GM21825 (cell line): ENCODE data around the gene FLACC1.
"Not testable (repeated sequence)": the region's sequence is repeated elsewhere in the genome, so short reads cannot be mapped to it uniquely, and the experiment has no call there.

ENCODE experiments used
- ATAC-seq: cut with Tn5 transposase; IDR thresholded peaks from one replicate; pipeline ENCODE4 v1.9.1; 2021; ENCODE audit warnings: mild to moderate bottlenecking, moderate library complexity; ENCODE audit not compliant: unreplicated experiment

FLACC1 gene

DNA sequence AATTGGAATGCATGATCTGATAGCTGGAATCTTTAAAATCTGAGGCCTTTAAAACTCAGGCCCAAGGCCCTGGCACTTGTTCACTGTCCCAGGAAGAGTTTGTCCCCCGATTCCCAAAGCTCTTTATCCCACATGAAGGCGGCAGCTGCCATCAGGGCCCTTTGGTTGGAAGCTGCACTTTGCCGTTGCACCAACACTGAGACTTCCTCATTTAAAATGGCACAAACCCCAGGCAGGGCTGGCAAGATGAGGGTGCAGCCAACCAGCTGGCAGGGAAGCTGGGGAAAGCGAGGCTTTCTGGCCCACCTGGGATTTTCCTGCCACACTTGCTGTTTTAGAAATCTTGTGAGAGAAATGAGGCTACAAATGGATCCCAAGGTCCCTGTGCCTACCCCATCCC is 6.3 kb downstream of the FLACC1 start:
- ATAC-seq = no peak

DNA sequence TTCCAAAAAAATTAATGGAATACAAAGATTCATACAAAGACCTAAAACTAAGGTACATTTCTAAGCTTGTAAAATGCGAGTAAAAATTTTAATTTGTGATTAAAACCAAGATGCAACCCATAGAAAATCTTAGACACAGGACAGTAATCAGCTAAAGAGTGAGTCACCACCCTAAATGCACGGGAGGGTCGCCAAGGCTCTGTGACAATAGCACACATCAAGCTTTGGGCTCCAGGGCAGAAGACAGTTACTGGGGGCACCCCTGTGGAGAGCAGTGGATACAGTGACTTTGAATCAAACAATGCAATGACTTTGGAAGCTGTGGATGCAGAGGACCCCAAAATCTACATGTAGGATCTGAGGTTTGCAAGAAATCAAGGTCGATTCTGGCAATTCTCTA is 7.5 kb downstream of the FLACC1 start:
- no peak for ATAC-seq

DNA sequence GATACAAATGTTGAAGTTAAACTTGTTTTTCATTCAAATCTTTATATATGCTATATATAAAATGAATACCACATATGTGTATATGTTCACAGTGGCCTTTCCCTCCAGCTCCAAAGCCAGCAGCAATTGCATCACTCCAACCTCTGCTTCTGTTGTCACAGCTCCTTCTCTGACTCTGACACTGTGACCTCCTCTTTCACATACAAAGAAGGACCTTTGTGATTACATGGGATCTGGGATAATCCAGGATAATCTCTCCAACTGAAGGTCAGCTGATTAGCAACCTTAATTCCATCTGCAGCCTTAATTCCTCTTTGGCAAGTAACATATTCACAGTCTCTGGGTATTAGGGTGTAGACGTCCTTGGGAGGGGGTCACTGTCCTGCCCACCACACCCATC is 8.4 kb downstream of the FLACC1 start:
- no peak for ATAC-seq

DNA sequence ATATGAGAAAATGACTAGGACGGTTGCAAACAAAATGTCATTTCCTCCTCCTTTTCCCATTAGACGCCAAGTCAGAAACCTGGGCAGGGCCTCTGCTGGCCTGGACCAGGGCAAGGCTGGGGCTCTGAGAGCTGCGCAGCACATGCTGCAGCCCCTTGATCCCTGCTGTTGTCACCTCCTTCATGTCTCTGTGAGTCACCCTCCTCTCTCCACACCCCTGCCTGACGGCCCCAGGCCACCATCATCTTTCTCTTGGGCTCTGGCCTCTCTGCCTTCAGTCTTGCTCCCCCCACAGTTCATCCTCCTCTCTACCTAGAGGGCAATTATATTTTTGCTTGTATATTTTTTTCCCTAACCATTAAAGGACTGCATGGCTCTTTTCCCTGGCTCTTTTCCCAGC is 10.0 kb downstream of the FLACC1 start:
- ATAC-seq = no peak

DNA sequence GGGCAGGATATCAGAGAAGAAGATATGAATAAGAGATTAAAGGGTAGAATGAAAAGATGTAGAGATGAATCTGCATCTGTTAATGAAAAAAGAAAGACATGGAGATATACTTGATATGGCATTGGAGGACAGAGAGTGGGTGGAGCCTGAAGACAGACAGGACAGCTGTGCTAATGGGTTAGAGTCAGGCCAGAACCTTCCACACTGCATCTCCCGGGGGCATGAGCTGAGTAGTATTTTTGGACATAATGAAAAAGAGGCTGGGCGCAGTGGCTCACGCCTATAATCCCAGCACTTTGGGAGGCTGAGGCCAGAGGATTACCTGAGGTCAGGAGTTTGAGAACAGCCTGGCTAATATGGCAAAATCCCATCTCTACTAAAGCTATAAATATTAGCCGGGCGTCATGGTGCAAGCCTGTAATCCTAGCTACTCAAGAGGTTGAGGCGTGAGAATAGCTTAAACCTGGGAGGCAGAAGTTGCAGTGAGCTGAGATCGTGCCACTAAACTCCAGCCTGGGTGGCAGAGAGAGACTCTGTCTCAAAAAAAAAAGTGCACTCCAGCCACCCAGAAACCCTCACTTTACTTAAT is 11.4 kb downstream of the FLACC1 start:
- no peak for ATAC-seq

DNA sequence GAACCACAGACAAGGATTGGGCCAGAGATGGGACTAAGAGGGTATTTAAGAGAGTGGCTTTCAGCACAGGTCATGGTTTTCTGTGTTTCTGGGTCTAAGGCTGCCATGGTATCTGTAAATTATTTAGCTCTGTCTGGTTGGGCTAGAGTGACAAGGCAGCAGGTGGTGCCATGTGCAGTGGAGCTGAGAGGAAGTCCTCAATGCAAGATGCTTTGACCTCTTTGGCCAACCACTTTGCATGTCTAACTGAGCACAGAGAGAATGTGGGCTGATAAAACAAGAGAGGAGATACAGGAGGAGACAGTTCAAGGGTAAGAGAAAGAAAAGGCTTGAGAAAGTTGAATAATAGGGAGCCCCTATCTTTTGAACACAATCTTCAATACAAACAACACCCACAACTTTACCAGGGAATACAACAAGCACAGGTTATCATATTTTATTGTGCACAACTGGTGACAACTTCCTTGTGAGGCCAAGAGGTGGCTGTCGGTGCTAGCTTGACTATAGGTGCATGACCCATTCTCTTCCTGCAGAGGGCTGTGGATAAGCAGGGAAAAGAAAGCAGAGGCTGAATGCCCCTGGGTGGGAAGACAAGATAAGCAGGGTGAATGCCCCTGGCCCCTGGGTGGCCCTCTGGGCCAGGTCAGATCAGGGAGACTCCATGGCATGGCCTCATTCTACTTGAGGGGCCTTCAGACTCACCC is 12.3 kb downstream of the FLACC1 start:
- peak; percentile 82 for ATAC-seq

DNA sequence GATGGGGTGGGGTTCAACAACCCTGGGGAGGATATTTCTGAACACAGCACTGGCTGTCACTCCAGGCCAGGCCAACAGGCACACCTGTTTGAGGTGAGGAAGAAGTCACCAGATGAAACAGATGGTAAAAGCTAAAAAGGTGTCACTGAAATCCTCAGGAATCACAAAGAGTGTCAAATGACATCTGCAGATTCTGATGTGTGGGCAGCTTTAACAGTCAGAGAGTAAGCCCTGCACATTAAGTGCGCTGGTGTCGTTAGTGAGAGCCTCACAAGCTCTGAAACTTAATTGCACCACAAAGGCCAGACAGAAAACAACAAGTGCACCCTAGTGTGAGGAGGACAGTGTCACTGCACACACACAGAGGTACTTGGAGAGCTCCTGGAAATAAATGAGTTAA is 13.6 kb downstream of the FLACC1 start:
- ATAC-seq = no peak

DNA sequence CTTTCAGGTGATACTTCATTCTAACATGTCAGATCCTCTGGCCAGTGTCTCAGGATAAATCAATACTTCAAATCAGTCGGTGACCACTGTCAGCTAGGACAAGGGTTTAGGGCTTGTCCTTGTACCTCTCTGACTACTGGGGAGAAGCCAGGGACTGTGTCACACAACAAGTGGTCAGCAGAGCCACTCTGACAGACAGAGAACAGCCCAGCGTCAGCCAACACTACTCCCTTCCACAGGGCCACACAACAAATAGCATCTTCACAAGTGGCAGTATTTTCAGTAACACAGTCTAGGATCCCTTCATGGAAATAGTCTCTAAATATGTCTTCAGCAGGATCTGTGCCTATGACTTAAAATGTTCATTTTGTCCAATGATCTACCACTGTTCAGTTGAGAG is 14.2 kb downstream of the FLACC1 start:
- no peak for ATAC-seq

DNA sequence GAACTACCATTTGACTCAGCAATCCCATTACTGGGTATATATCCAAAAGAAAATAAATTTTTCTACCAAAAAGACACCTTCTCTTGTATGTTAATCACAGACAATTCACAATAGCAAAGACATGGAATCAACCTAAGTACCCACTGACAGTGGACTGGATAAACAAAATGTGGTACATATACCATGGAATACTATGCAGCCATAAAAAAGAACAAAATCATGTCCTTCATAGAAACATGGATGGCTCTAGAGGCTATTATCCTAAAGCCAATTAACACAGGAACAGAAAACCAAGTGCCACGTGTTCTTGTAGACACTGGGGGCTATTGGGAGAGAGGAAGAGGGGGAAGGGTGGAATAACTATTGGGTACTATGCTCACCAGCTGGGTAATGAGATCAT is 27.7 kb downstream of the FLACC1 start:
- ATAC-seq = no peak

DNA sequence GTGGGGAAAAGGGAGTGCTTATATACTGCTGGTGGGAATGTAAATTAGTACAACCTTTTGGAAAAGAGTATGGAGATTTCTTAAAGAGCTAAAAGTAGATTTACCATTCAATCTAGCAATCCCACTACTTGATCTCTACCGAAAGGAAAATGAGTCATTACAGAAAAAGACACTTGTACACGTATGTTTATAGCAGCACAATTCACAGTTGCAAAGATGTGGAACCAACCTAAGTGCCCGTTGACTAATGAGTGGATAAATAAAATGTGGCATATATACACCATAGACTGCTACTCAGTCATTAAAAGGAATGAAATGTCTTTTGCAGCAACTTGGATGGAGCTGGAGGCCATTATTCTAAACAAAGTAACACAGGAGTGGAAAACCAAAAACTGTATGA is 29.5 kb downstream of the FLACC1 start:
- ATAC-seq = no peak

DNA sequence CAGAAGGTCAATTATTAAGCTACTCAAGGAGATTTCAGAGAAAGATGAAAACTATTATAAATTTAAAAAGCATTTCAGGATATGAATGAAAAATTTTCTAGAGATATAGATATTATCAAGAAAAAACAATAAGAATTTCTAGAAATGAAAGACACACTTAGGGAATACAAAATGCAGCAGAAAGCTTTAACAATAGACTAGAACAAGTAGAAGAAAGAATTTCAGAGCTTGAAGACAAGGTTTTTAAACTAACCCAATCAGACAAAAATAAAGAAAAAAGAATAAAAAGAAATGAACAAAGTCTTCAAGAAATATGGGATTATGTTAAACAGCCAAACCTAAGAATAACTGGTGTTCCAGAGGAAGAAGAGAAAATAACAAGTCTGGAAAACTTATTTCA is 34.4 kb downstream of the FLACC1 start:
- ATAC-seq = no peak

DNA sequence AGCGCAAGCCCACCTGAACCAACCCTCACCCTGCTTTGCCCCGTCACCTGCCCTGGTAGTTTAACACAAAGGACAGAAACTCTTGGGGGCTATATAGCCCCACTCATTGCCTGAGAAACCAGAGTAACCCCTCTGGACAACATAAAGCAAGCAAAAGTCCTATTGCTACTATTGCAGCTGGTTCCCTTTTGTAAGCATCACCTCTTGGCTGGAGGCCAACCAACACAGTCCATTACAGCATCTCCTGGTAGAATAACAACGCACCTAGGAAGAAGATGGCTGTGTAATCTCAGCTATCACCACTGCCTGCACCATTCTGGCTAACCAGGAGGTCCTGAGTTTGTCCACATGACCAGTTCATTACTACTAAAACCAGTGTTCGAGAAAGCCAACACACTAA is 36.4 kb downstream of the FLACC1 start:
- no peak for ATAC-seq

DNA sequence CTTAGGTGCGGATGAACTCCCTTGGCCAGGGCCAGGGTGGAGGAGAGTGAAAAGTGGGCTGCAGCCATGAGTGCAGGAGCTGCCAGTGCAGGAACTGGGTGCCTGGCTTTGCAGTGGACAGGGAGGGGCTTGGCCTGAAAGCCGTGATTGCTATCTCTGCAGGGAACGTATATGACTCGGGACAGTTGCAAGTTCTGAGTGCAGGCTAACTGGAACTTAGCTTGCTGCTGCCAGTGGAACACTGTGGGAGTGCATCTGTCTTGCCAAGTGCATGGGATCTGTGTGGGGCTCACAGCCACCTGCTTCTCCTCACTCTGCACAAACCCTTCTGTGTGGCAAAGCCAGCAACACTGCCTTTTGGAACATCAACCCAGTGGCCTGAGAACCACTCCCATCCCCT is 36.9 kb downstream of the FLACC1 start:
- ATAC-seq = no peak

DNA sequence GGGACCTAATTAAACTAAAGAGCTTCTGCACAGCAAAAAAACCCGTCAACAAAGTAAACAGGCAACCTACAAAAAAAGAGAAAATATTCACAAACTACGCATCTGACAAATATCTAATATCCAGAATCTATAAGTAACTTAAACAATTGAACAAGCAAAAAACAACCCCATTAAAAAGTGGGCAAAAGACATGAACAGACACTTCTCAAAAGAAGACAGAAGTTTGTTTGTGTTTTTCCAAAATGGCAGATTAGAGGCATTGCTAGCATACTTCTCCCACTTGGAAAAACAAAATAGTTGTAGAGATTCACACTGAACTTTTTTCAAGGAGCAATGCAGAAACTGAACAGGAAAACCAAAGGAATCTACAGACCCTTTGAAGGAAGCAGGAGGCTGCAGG is 37.6 kb downstream of the FLACC1 start:
- ATAC-seq = no peak

DNA sequence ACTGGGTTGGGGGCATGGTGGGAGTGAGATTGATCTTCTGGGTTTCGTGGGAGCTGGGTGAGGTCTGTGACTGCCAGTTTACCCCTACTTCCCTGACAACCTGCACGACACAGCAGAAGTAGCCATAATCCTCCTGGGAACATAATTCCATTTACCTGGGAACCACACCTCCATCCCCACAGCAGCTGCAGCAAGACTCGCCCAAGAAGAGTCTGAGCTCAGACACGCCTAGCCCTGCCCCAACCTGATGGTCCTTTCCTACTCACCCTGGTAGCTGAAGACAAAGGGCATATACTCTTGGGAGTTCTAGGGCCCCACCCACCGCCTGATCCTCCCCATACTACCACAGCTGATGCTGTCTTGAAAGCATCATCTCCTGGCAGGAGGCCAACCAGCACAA is 43.8 kb downstream of the FLACC1 start:
- ATAC-seq = no peak

DNA sequence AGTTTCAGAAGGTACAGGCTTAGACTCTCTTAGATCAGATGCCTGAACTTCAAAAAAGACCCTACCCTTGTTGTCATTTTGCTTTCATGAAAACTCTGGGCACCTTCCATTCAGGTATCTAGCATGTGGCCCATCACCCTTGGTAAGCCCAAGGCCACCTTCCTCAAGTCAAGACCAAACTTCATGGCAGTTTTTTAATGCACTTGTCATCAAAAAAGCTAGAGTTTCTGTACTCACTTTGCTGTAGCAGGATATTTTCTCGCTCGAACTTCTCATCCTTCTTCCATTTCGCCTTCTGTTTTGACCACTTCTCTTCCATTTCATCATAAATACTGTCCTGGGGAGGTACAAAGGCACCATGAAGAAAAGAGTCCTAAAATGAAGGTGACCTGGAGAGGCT is 48.2 kb downstream of the FLACC1 start:
- ATAC-seq = no peak

DNA sequence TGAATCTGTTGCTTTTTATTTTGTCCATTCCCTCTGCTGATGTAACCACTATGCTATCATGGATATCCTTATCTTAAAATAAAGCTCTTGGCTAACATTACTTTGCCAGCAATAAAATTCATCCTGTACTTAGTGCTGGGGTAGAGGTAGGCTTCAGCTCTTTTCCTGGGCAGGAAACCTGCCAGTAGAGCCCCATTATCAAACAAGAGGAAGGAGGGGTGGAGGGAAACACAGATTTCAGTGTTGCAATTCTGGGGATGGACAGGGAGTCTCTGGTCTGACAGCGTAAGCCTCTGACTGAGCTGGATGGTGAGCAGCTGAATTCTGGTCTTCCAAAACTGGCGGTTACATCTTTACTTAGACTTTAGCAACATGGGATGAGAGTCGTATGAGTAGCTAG is 49.3 kb downstream of the FLACC1 start:
- ATAC-seq = no peak

DNA sequence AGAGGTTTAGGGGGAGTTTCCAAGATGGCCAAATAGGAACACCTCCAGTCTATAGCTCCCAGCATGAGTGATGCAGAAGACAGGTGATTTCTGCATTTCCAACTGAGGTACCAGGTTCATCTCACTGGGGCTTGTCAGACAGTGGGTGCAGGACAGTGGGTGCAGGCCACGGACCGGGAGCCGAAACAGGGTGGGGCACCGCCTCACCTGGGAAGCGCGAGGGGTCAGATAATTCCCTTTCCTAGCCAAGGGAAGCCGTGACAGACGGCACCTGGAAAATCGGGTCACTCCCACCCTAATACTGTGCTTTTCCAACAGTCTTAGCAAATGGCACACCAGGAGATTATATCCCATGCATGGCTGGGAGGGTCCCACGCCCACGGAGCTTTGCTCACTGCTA is 57.2 kb downstream of the FLACC1 start:
- ATAC-seq = not testable (repeated sequence)

DNA sequence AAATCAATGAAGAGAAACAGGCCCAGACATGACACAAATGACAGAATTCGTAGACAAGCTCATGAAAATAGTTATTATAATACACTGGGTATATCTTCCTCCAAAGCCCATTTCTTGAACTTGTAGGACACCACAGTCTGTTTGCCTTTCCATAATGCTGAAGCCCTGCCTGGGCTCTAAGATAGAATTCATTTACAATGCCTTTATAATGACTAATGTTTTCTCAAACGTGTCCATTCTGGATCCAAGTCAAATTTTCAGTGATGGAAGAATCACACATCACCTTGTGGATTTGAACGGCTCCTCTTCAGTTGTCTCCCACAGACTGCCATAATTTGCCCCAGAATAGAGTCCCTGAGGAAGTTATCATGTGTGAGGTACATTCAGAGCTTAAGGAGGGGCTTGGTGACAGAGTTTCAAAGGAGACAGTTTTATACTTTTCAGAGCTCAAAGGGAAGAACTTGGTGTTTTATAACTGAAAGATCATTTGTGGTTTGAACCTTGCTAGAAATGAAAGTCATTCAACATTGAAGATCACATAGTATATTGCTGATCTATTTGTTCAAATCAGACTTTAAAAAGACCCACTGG is 58.6 kb downstream of the FLACC1 start:
- ATAC-seq = no peak

DNA sequence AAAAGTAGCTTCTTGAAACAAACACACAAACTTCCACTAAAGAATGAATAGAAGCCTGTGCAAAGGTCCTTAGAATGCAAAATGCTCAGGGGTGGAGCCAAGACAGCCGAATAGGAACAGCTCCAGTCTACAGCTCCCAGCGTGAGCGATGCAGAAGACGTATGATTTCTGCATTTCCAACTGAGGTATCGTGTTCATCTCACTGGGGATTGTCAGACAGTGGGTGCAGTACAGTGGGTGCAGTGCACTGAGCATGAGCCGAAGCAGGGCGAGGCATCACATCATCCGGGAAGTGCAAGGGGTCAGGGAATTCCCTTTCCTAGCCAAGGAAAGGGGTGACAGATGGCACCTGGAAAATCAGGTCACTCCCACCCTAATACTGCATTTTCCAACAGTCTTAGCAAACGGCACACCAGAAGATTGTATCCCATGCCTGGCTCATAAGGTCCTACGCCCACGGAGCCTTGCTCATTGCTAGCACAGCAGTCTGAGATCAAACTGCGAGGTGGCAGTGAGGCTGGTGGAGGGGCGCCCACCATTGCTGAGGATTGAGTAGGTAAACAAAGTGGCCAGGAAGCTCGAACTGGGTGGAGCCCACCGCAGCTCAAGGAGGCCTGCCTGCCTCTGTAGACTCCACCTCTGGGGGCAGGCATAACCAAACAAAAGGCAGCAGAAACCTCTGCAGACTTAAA is 66.5 kb downstream of the FLACC1 start:
- not testable (repeated sequence) for ATAC-seq

DNA sequence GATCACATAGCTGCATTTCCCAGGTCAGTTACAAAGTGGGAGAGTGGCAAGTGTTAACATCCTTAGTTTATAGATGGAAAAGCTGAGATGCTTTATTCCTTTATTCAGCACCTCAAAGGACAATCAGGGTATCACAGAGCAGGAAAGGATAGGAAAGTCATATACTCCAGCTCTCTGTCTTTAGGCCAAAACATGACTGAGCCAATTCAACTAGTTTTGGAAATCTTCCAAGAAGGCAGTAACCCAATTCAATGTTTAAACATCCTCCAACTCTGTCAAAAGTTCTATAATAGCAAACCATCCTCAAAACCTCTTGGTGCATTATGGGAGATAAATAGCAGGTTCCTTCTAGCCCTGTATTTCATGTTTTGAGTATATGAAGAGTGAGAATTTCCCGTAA is 71.6 kb downstream of the FLACC1 start:
- ATAC-seq = no peak
